Neuronal stem cell (in vitro differentiated cells): ENCODE data around the gene SNX3.
"Not testable (repeated sequence)": the region's sequence is repeated elsewhere in the genome, so short reads cannot be mapped to it uniquely, and the experiment has no call there.

Source experiments
- DNase-seq: peaks from one replicate; pipeline ENCODE4 v3.0.0-alpha.2; 2013; ENCODE audit warnings: low spot score
- H2AFZ ChIP-seq: one replicate; pipeline ENCODE4 v1.6.1; 2013; ENCODE audit warnings: mild to moderate bottlenecking, low read length, inconsistent platforms
- H2AK5ac ChIP-seq: 2 replicates; pipeline ENCODE4 v1.6.1; 2013; ENCODE audit warnings: low read depth, mild to moderate bottlenecking, inconsistent platforms, low read length, moderate library complexity, mixed read lengths
- H2BK120ac ChIP-seq: 2 replicates; pipeline ENCODE4 v1.6.1; 2013; ENCODE audit warnings: low read depth, mild to moderate bottlenecking, inconsistent platforms, low read length, moderate library complexity, mixed read lengths
- H2BK12ac ChIP-seq: one replicate; pipeline ENCODE4 v1.6.1; 2013; ENCODE audit warnings: low read length, inconsistent platforms
- H2BK15ac ChIP-seq: 2 replicates; pipeline ENCODE4 v1.6.1; 2013; ENCODE audit warnings: mild to moderate bottlenecking, low read length, inconsistent platforms, mixed read lengths
- H2BK5ac ChIP-seq: one replicate; pipeline ENCODE4 v1.6.1; 2013; ENCODE audit warnings: inconsistent platforms, mild to moderate bottlenecking, low read length, moderate library complexity
- H3K14ac ChIP-seq: one replicate; pipeline ENCODE4 v1.6.1; 2013; ENCODE audit warnings: low read length, inconsistent platforms
- H3K18ac ChIP-seq: 2 replicates; pipeline ENCODE4 v1.6.1; 2013; ENCODE audit warnings: low read length, inconsistent platforms
- H3K23ac ChIP-seq: 2 replicates; pipeline ENCODE4 v1.6.1; 2013; ENCODE audit warnings: low read depth, mild to moderate bottlenecking, mixed read lengths, low read length, inconsistent platforms; ENCODE audit not compliant: poor library complexity
- H3K27ac ChIP-seq: replicated peaks from 3 replicates; pipeline ENCODE4 v1.5.1; 2013; ENCODE audit warnings: low read length, inconsistent platforms
- H3K27me3 ChIP-seq, 3 experiments: 2 replicates each; pipeline ENCODE4 v1.6.1; 2013; ENCODE audit warnings: low read length in 3 of 3, mild to moderate bottlenecking in 2 of 3, inconsistent platforms in 1 of 3, low read depth in 1 of 3, mixed read lengths in 1 of 3, moderate library complexity in 1 of 3; ENCODE audit not compliant: control insufficient read depth in 3 of 3, insufficient read depth in 3 of 3
- H3K36me3 ChIP-seq, 2 donors: replicated peaks in 1 of 2; 2 replicates each; pipeline ENCODE4 v1.6.1; 2013; ENCODE audit warnings: low read length in 2 of 2; ENCODE audit not compliant: control insufficient read depth in 2 of 2, insufficient read depth in 2 of 2
- H3K4ac ChIP-seq: 2 replicates; pipeline ENCODE4 v1.6.1; 2013; ENCODE audit warnings: inconsistent platforms, mild to moderate bottlenecking, low read length, moderate library complexity
- H3K4me1 ChIP-seq, 2 donors: 1 replicate in 1 of 2; 2 replicates in 1 of 2; pipeline ENCODE4 v1.6.1; 2013; ENCODE audit warnings: low read length in 2 of 2, low read depth in 1 of 2; ENCODE audit not compliant: control insufficient read depth in 2 of 2, insufficient read depth in 1 of 2
- H3K4me2 ChIP-seq: one replicate; pipeline ENCODE4 v1.6.1; 2013; ENCODE audit warnings: mild to moderate bottlenecking, low read length, inconsistent platforms; ENCODE audit not compliant: insufficient read depth, poor library complexity, severe bottlenecking
- H3K4me3 ChIP-seq, 2 donors: 2 replicates each; pipeline ENCODE4 v1.5.1; 2013; ENCODE audit warnings: low read length in 2 of 2, mild to moderate bottlenecking in 2 of 2, inconsistent platforms in 1 of 2, moderate library complexity in 1 of 2
- H3K79me1 ChIP-seq: one replicate; pipeline ENCODE4 v1.6.1; 2013; ENCODE audit warnings: low read depth, mild to moderate bottlenecking, inconsistent platforms, low read length, moderate library complexity
- H3K9ac ChIP-seq: one replicate; pipeline ENCODE4 v1.6.1; 2013; ENCODE audit warnings: mild to moderate bottlenecking, low read depth, low read length, inconsistent platforms; ENCODE audit not compliant: poor library complexity
- H3K9me3 ChIP-seq, 2 donors: replicated peaks in 1 of 2; 2 replicates each; pipeline versions ENCODE3 to v1.6.1; 2013; ENCODE audit warnings: low read length in 2 of 2, mild to moderate bottlenecking in 2 of 2, inconsistent platforms in 1 of 2, low read depth in 1 of 2, mixed read lengths in 1 of 2, moderate library complexity in 1 of 2; ENCODE audit not compliant: control insufficient read depth in 2 of 2, insufficient read depth in 1 of 2
- H4K8ac ChIP-seq: one replicate; pipeline ENCODE4 v1.6.1; 2013; ENCODE audit warnings: low read depth, mild to moderate bottlenecking, inconsistent platforms, low read length, moderate library complexity
- H4K91ac ChIP-seq: one replicate; pipeline ENCODE4 v1.6.1; 2013; ENCODE audit warnings: low read length, low read depth, mild to moderate bottlenecking, inconsistent platforms; ENCODE audit not compliant: poor library complexity
- WGBS, 2 donors: extraction: QIAGEN DNeasy Blood & Tissue Kit; methylation state at CpG; one replicate each; pipeline ENCODE4 v1.1.7; 2013; ENCODE audit warnings: missing lambda C conversion rate in 2 of 2, mixed read lengths in 1 of 2; ENCODE audit not compliant: insufficient read length in 2 of 2, insufficient replicate concordance in 1 of 2; ENCODE audit errors: extremely low coverage in 2 of 2; 5-methylcytosine and 5-hydroxymethylcytosine counted together

The SNX3 gene

GRCh38 chr6:108247965-108248536 lies 12.8 kb downstream of the SNX3 start:
- H3K18ac ChIP-seq: no peak overlapping the region
- H3K4me3 ChIP-seq: no peak overlapping the region
- H2AFZ ChIP-seq: no peak overlapping the region
- H3K23ac ChIP-seq: no peak overlapping the region
- no peak overlapping the region for H2AK5ac ChIP-seq
- no CpG with 5 or more reads among the region's 1 CpG for WGBS, 2 donors
- H3K9ac ChIP-seq: no peak overlapping the region
- H3K36me3 ChIP-seq: peaks cover 0 to 21% of the 10 kb centered on the region in 2 donors
- H3K27me3 ChIP-seq: no peaks in the 10 kb centered on the region
- H4K91ac ChIP-seq: no peak overlapping the region
- no peak overlapping the region for H2BK5ac ChIP-seq
- no peak overlapping the region for H3K4ac ChIP-seq
- no peak overlapping the region for H3K27ac ChIP-seq
- DNase-seq: no peak
- peaks cover 0 to 5% of the 10 kb centered on the region in 2 donors for H3K9me3 ChIP-seq
- no peak overlapping the region for H3K4me2 ChIP-seq
- no peak overlapping the region for H4K8ac ChIP-seq
- H3K4me1 ChIP-seq: no peaks in the 10 kb centered on the region
- no peak overlapping the region for H3K14ac ChIP-seq
- H2BK12ac ChIP-seq: no peak overlapping the region
- H2BK15ac ChIP-seq: no peak overlapping the region
- H3K79me1 ChIP-seq: peaks cover 1% of the 10 kb centered on the region
- no peak overlapping the region for H2BK120ac ChIP-seq

GRCh38 chr6:108245095-108245494 lies 15.7 kb downstream of the SNX3 start:
- H3K23ac ChIP-seq, H3K9ac ChIP-seq, H3K18ac ChIP-seq, H3K27me3 ChIP-seq, H3K4me1 ChIP-seq, H3K4ac ChIP-seq, H3K14ac ChIP-seq, H2BK15ac ChIP-seq, H3K4me2 ChIP-seq, H2AK5ac ChIP-seq, DNase-seq, H2BK120ac ChIP-seq, H4K8ac ChIP-seq, H2BK12ac ChIP-seq, H3K79me1 ChIP-seq, H4K91ac ChIP-seq, H3K4me3 ChIP-seq, H2BK5ac ChIP-seq, H2AFZ ChIP-seq, H3K27ac ChIP-seq: not testable (repeated sequence)
- Histone ChIP-seq H3K9me3 (peaks cover 1 to 15% of the 10 kb centered on the region in 2 donors), H3K36me3 (peaks cover 1 to 18% of the 10 kb centered on the region in 2 donors)
- WGBS, 2 donors: no CpG with 5 or more reads among the region's 7 CpGs

DNA sequence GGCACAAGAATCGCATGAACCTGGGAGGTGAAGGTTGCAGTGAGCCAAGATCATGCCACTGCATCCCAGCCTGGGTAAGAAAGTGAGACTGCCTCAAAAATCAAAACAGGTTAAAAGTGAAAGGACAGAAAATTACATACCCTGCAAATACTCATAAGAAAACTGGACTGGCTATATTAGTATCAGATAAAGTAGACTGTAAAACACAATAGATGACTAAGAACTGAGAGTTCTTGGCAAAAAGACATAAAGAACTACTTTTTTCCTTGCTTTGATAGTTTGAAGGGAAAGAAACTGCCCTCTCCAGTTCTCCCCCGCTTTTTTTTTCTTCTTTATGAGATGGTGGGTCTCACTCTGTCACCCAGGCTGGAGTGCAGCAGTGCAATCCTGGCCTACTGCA lies 17.0 kb downstream of the SNX3 start:
- WGBS, 2 donors: no CpG with 5 or more reads among the region's 2 CpGs
- Histone ChIP-seq H2BK12ac (peak overlapping the region; percentile 58), H2BK5ac (no peak overlapping the region), H2AFZ (no peak overlapping the region), H3K4me1 (no peaks in the 10 kb centered on the region), H4K8ac (no peak overlapping the region), H3K27me3 (no peaks in the 10 kb centered on the region), H3K4me3 (no peak overlapping the region), H3K4ac (no peak overlapping the region), H3K23ac (no peak overlapping the region), H4K91ac (no peak overlapping the region), H2BK120ac (no peak overlapping the region), H3K27ac (no peak overlapping the region), H3K79me1 (no peaks in the 10 kb centered on the region), H3K36me3 (peaks cover 1 to 21% of the 10 kb centered on the region in 2 donors), H2BK15ac (no peak overlapping the region), H2AK5ac (no peak overlapping the region), H3K14ac (no peak overlapping the region), H3K4me2 (no peak overlapping the region), H3K9ac (no peak overlapping the region), H3K9me3 (peaks cover 1 to 15% of the 10 kb centered on the region in 2 donors), H3K18ac (no peak overlapping the region)
- DNase-seq: no peak

DNA sequence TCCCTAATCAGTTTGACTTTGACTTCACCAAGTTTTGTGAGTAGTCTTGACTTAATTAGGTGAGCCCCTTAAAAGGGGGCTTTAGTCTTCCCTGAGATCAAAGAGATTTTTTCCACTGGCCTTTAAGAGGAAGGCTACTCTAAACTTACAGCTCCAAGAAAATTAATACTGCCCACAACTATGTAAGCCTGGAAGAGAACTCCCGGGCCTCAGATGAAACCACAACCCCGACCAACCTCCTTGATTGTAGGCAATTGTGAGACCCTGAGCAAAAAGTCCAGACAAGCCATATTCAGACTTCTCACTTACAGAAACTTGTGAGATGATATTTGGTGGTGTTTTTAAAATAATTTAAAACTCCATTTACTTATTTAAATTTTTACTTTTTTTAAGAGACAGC lies 18.1 kb downstream of the SNX3 start:
- H3K4me2 ChIP-seq: no peak overlapping the region
- H2AK5ac ChIP-seq: no peak overlapping the region

More for the DNA sequence above, 18.1 kb downstream of the SNX3 start:
- Histone ChIP-seq H3K4me3 (no peak overlapping the region), H3K14ac (no peak overlapping the region), H3K23ac (no peak overlapping the region), H2BK5ac (no peak overlapping the region), H2AFZ (no peak overlapping the region), H2BK120ac (no peak overlapping the region), H3K36me3 (peaks cover 1 to 32% of the 10 kb centered on the region in 2 donors), H3K79me1 (no peaks in the 10 kb centered on the region), H2BK15ac (no peak overlapping the region), H2BK12ac (no peak overlapping the region), H3K27me3 (no peaks in the 10 kb centered on the region), H4K91ac (no peak overlapping the region), H3K4ac (no peak overlapping the region), H3K4me1 (no peaks in the 10 kb centered on the region), H3K18ac (no peak overlapping the region), H3K9ac (no peak overlapping the region), H3K27ac (no peak overlapping the region), H3K9me3 (peaks cover 1 to 15% of the 10 kb centered on the region in 2 donors), H4K8ac (no peak overlapping the region)
- DNase-seq: no peak
- WGBS, 2 donors: no CpG with 5 or more reads among the region's 2 CpGs
